GM12878 (cell line): ENCODE measurements around the gene SPARC. TPM values are rescaled to one million over a fixed set of nuclear protein-coding genes. Genes with fewer than 3 reads are reported as not detected.

Experiments
- ATAC-seq: fragments of 200-7000 bp; cut with Tn5 transposase; 3 replicates; pipeline ENCODE4 v1.9.1; 2020; ENCODE audit warnings: mild to moderate bottlenecking, moderate library complexity
- BruUV-seq: library from RNA; stranded (reverse); fragments of 400-500 nt; replicated peaks from 2 replicates; lab custom pipeline; 2021; lab: Mats Ljungman, UMichigan
- CTCF ChIA-PET: fragments of 300-600 bp; sonication (Branson Sonifier 250); formaldehyde crosslinking; extraction: SDS; loops from one replicate; lab custom pipeline; 2021; ENCODE audit warnings: inconsistent platforms; lab: Yijun Ruan, JAX
- POLR2A ChIA-PET: fragments of 350-600 bp; formaldehyde crosslinking; extraction: SDS; loops from one replicate; lab custom pipeline; 2021; ENCODE audit warnings: inconsistent platforms; lab: Charles Lee
- RAD21 ChIA-PET: fragments of 300-600 bp; sonication (Branson Sonifier 250); formaldehyde crosslinking; loops from one replicate; lab custom pipeline; 2023; ENCODE audit warnings: antibody characterized with exemption; ENCODE audit not compliant: unreplicated experiment; lab: Charles Lee
- SMC1A ChIA-PET: fragments of 300-600 bp; sonication (Branson Sonifier 250); formaldehyde crosslinking; loops from one replicate; lab custom pipeline; 2023; ENCODE audit not compliant: unreplicated experiment, uncharacterized antibody; lab: Charles Lee
- DNase-seq: peaks from one replicate; pipeline ENCODE4 v3.0.0-alpha.2; 2011; ENCODE audit warnings: low read depth, low spot score
- FAIRE-seq: peaks from 3 replicates; lab custom pipeline; 2011; peaks lifted over from hg19 to GRCh38; lab: Jason Lieb, UNC
- H2AFZ ChIP-seq: 2 replicates; pipeline ENCODE4 v1.6.0; 2011; ENCODE audit warnings: low read depth, low read length, control low read depth; ENCODE audit not compliant: control insufficient read depth
- H3K27ac ChIP-seq: 2 replicates; pipeline ENCODE4 v1.5.1; 2011; ENCODE audit warnings: control low read depth; ENCODE audit not compliant: control insufficient read depth, insufficient read depth
- H3K27me3 ChIP-seq, 2 experiments: replicated peaks in 1 of 2; 2 replicates each; pipeline versions ENCODE4 v1.6.0 to v1.6.1; 2011; ENCODE audit warnings: low read length in 1 of 2; ENCODE audit not compliant: control insufficient read depth in 2 of 2, insufficient read depth in 2 of 2
- H3K36me3 ChIP-seq, 2 experiments: 2 replicates each; pipeline ENCODE4 v1.5.1; 2011; ENCODE audit warnings: low read length in 1 of 2; ENCODE audit not compliant: control insufficient read depth in 2 of 2, insufficient read depth in 2 of 2
- H3K4me1 ChIP-seq: 2 replicates; pipeline ENCODE4 v1.6.1; 2011; ENCODE audit warnings: mild to moderate bottlenecking, low read length, moderate library complexity, mixed read lengths; ENCODE audit not compliant: control insufficient read depth, insufficient read depth
- H3K4me2 ChIP-seq: 2 replicates; pipeline ENCODE4 v1.6.0; 2011; ENCODE audit warnings: control low read depth; ENCODE audit not compliant: control insufficient read depth, insufficient read depth
- H3K4me3 ChIP-seq: fragments of 200-600 bp; sonication (generic); 2 replicates; pipeline ENCODE4 v1.5.1; 2016
- H3K79me2 ChIP-seq: 2 replicates; pipeline ENCODE4 v1.6.0; 2011; ENCODE audit warnings: low read length; ENCODE audit not compliant: control insufficient read depth, insufficient read depth
- H3K9ac ChIP-seq: 2 replicates; pipeline ENCODE4 v1.8.0; 2011; ENCODE audit warnings: low read length, control low read depth, mixed read lengths; ENCODE audit not compliant: control insufficient read depth, insufficient read depth
- H3K9me3 ChIP-seq: replicated peaks from 3 replicates; pipeline ENCODE4 v1.5.1; 2011; ENCODE audit warnings: mild to moderate bottlenecking, low read length; ENCODE audit not compliant: control insufficient read depth, insufficient read depth
- H4K20me1 ChIP-seq: 2 replicates; pipeline ENCODE4 v1.6.0; 2011; ENCODE audit not compliant: control insufficient read depth, insufficient read depth
- CEBPB ChIP-seq, 2 experiments: fragments of 150-350 bp in 1 of 2; IDR thresholded peaks; 2 replicates each; pipeline ENCODE4 v1.6.1; 2012 to 2014; ENCODE audit warnings: low read depth in 2 of 2, low read length in 2 of 2, borderline replicate concordance in 1 of 2, inconsistent platforms in 1 of 2
- CHD1 ChIP-seq: IDR thresholded peaks from 2 replicates; pipeline ENCODE4 v1.6.1; 2012; ENCODE audit warnings: low read depth, low read length, improper control_type of control experiment
- HDAC6 ChIP-seq: fragments of 200-600 bp; sonication (generic); IDR thresholded peaks from one replicate; pipeline ENCODE4 v1.8.0; 2017; ENCODE audit warnings: antibody characterized with exemption; ENCODE audit not compliant: unreplicated experiment
- PML ChIP-seq: IDR thresholded peaks from 2 replicates; pipeline ENCODE4 v1.6.1; 2012; ENCODE audit warnings: low read length, inconsistent platforms
- POLR2A ChIP-seq: IDR thresholded peaks from 2 replicates; pipeline ENCODE4 v1.6.1; 2011; ENCODE audit warnings: low read depth, mild to moderate bottlenecking, low read length
- POLR2AphosphoS5 ChIP-seq: IDR thresholded peaks from 2 replicates; pipeline ENCODE4 v1.6.1; 2011; ENCODE audit warnings: mild to moderate bottlenecking, low read length, inconsistent platforms
- RELA ChIP-seq: fragments of 450-650 bp; IDR thresholded peaks from 2 replicates; pipeline ENCODE4 v1.8.0; 2014; ENCODE audit warnings: borderline replicate concordance; ENCODE audit not compliant: partially characterized antibody
- RFX5 ChIP-seq: IDR thresholded peaks from 2 replicates; pipeline ENCODE4 v1.6.1; 2011; ENCODE audit warnings: low read depth, low read length, improper control_type of control experiment
- TCF7 ChIP-seq: IDR thresholded peaks from 2 replicates; pipeline ENCODE4 v1.6.1; 2014; ENCODE audit warnings: antibody characterized with exemption, borderline replicate concordance
- ZNF207 ChIP-seq: fragments of 450-650 bp; IDR thresholded peaks from 2 replicates; pipeline ENCODE4 v1.6.1; 2014; ENCODE audit warnings: antibody characterized with exemption, mild to moderate bottlenecking, borderline replicate concordance
- WGBS: methylation state at CpG from one replicate; pipeline ENCODE4 v1.1.6; 2016; ENCODE audit warnings: low lambda C conversion rate; ENCODE audit not compliant: insufficient replicate concordance, insufficient coverage; ENCODE audit errors: missing lambda C conversion rate; 5-methylcytosine and 5-hydroxymethylcytosine counted together
- in situ Hi-C: fragments of 300-500 bp; cut with MboI; formaldehyde crosslinking; loops from 9 replicates; pipeline ENCODE4 v1.14.3; 2018; ENCODE audit warnings: mixed read lengths
- intact Hi-C: fragments of 100-400 bp; cut with micrococcal nuclease; formaldehyde crosslinking; loops from one replicate; pipeline ENCODE4 v1.14.2; 2022; ENCODE audit not compliant: unreplicated experiment
- polyA plus RNA-seq, 11 experiments: library from polyadenylated mRNA; depleted of rRNA in 4 of 11; unstranded in 6 of 11; stranded (reverse) in 5 of 11; fragments of >200 nt; fragmentation: Nextera tagmentation in 4 of 11; fragmentation: Illumina TruSeq in 1 of 11; extraction: Ambion mirVana in 4 of 11; extraction: Trizol in 1 of 11; gene quantifications; 1 replicate in 1 of 11; 2 replicates in 10 of 11; pipeline versions ENCODE4 v1.2.1 to v1.2.3, GENCODE V29; 2011 to 2016; ENCODE audit warnings: inconsistent platforms in 2 of 11, missing spikeins in 2 of 11, low read depth in 1 of 11
- total RNA-seq, 4 experiments: library from RNA; depleted of rRNA in 3 of 4; stranded (reverse); fragments of >200 nt in 3 of 4; fragmentation: Illumina TruSeq in 1 of 4; extraction: Trizol in 1 of 4; gene quantifications; 2 replicates each; pipeline versions ENCODE4 v1.2.1 to v1.2.3, GENCODE V29; 2013 to 2021

Gene SPARC
- total and polyA plus RNA-seq, 10 of the 15 experiments (the other 5 are each of a cell fraction or from before 2014, with no cell fraction given): 29.6 to 154 (median 57.0) TPM

DNA sequence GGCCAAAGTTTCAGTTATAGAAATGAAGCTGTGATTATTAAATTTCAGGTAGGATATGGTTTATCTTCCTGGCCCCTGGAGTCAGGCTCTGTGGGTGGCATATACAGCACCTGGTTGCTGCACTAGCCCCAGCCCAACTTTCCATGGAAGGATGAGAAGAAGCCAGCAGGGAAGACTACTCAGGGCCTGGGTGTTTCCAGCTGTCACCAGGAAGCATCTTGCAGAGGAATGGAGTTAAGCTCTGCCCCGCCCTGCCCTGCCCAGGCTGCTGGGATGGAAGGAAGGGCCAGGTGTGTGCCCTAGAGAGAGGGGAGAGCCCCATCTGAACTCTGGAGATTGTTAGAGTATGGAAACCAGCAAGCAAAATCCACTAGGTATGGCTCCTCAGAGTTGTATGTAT, 52.8 kb downstream of the SPARC start:
- H3K9ac ChIP-seq: no peak overlapping the region
- no peaks in the 10 kb centered on the region for H3K4me1 ChIP-seq
- no peak overlapping the region for H3K4me2 ChIP-seq
- H4K20me1 ChIP-seq: no peaks in the 10 kb centered on the region
- no peaks in the 10 kb centered on the region for H3K9me3 ChIP-seq
- no peak for DNase-seq
- no peaks in the 10 kb centered on the region; a peak in 3 of 4 replicates for H3K27me3 ChIP-seq
- H2AFZ ChIP-seq: no peak overlapping the region
- ChIA-PET SMC1A (interaction anchor here (1.2 kb wide), 1 partner anchor 7 kb away, joined by 4 read pairs; no protein-coding TSS in a partner anchor), POLR2A (no interaction called here), RAD21 (interaction anchor here (1.7 kb wide), 1 partner anchor 18 kb away, joined by 4 read pairs; no protein-coding TSS in a partner anchor), CTCF (interaction anchor here (1.7 kb wide), 1 partner anchor 19 kb away, joined by 5 read pairs; no protein-coding TSS in a partner anchor)
- in situ Hi-C loops: no loop called here
- H3K79me2 ChIP-seq: no peaks in the 10 kb centered on the region
- intact Hi-C loops: no loop called here
- H3K4me3 ChIP-seq: no peak overlapping the region
- no peak for FAIRE-seq
- TF ChIP-seq PML: no peak
- TF ChIP-seq CEBPB (IDR thresholded peaks at IDR 0.05; ENCODE audit: borderline replicate concordance in 1 of 2, low read depth in 2 of 2, low read length in 2 of 2): no peak
- TF ChIP-seq POLR2AphosphoS5: no peak
- TF ChIP-seq TCF7: no peak
- no peak for TF ChIP-seq HDAC6
- TF ChIP-seq POLR2A: no peak
- no peak for TF ChIP-seq RFX5
- TF ChIP-seq CHD1: no peak
- no peak for TF ChIP-seq ZNF207
- no peak for TF ChIP-seq RELA
- ATAC-seq: no peak
- no TSS peak for BruUV-seq
- no peaks in the 10 kb centered on the region for H3K36me3 ChIP-seq
- no peak overlapping the region for H3K27ac ChIP-seq
- WGBS: 0% methylated on average over 1 of the region's 1 CpG
